B cell (primary cell): ENCODE results near the gene IGSF8.

Experiments
- CTCF ChIP-seq: fragments of 200-600 bp; IDR thresholded peaks from one replicate; pipeline ENCODE4 v1.8.0; 2022; ENCODE audit warnings: antibody characterized with exemption, mild to moderate bottlenecking
- EZH2 ChIP-seq: IDR thresholded peaks from 2 replicates; pipeline ENCODE4 v1.6.1; 2012; ENCODE audit warnings: borderline replicate concordance, low read depth, mild to moderate bottlenecking, moderate library complexity, low read length; ENCODE audit not compliant: insufficient read depth, poor library complexity, severe bottlenecking

GRCh38 chr1:160115545-160116282 is 17.3 kb upstream of the IGSF8 start, which contains the start of gene ATP1A2:
- no peak for TF ChIP-seq CTCF
- no peak for TF ChIP-seq EZH2
